Mucosa of rectum (tissue), 2 donors: ENCODE results near the gene NBEA.

Experiments used
- H3K27ac ChIP-seq, 2 donors: one replicate each; pipeline ENCODE4 v1.7.0; 2013; ENCODE audit warnings: inconsistent platforms in 2 of 2, low read depth in 2 of 2, low read length in 2 of 2
- H3K27me3 ChIP-seq, 2 donors: one replicate each; pipeline ENCODE4 v1.7.0; 2013; ENCODE audit warnings: low read length in 2 of 2; ENCODE audit not compliant: control insufficient read depth in 2 of 2, insufficient read depth in 2 of 2
- H3K36me3 ChIP-seq, 2 donors: one replicate each; pipeline ENCODE4 v1.7.0; 2013; ENCODE audit warnings: low read length in 2 of 2; ENCODE audit not compliant: control insufficient read depth in 2 of 2, insufficient read depth in 2 of 2
- H3K4me1 ChIP-seq, 2 donors: one replicate each; pipeline ENCODE4 v1.7.0; 2013; ENCODE audit warnings: low read length in 2 of 2, mild to moderate bottlenecking in 1 of 2; ENCODE audit not compliant: control insufficient read depth in 2 of 2, insufficient read depth in 2 of 2
- H3K4me3 ChIP-seq, 2 donors: one replicate each; pipeline ENCODE4 v1.7.0; 2013; ENCODE audit warnings: low read length in 2 of 2
- H3K9ac ChIP-seq, 2 donors: one replicate each; pipeline ENCODE4 v1.7.0; 2013; ENCODE audit warnings: low read length in 2 of 2, low read depth in 1 of 2, mild to moderate bottlenecking in 1 of 2
- H3K9me3 ChIP-seq, 2 donors: one replicate each; pipeline ENCODE4 v1.7.0; 2013; ENCODE audit warnings: low read length in 2 of 2; ENCODE audit not compliant: control insufficient read depth in 2 of 2
- donor health status: healthy.
- donor health status: Normal muscosa, but diverticular disease.

Gene NBEA

DNA sequence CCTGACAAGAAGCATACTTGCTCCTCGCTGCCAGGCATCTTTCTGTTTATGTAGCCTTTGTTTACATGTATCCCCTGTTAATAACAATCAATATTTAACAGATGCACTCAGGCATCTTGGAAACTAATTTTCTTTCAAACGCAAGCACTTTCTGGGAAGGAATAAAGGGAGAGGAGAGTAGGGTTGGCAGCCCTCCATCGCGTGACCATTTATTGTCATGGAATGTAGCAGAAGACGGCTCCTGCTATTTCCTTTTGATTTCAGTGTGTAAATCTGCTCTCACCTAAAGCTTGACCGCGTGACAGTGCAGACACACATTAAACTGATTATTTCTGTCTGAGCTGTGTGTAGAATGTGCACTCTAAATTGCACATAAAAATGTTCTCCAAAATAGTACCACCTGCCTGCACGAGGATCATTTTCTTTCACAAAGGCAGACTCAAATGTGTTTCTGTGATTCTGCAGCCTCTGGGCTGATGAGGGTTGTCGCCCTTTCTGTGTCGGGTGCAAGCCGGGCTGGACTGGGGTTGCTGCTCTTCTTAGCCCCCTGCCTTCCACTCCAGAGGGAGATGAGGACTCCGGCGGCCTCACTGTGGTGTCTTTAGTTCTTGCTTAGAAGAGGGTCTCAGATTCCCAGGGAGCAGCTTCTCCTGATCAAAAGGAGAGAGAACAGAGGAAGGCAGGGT is 757.9 kb downstream of the NBEA start:
- Histone ChIP-seq H3K4me3 (no peak overlapping the region), H3K27me3 (no peaks in the 10 kb centered on the region), H3K4me1 (no peaks in the 10 kb centered on the region), H3K27ac (no peak overlapping the region), H3K9ac (no peak overlapping the region), H3K9me3 (no peaks in the 10 kb centered on the region), H3K36me3 (no peaks in the 10 kb centered on the region)

DNA sequence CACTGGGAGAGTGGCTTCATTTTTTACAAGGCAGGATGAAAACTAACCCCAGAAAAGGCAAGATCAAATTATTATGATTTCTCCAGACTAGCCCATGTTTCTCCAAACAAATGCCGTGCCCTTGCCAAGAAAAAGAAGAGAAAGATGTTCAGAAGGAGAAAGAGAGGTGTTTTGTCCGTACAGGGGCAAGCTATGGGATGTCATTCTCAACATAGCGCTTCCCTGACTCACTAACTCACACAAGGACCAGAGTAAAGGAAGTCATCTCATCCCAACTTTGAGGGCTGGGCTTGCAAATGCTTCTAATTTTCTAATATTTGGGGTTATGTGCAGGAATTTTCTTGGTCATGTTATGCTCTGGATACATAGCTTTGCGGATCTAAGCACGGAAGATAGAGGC is 758.6 kb downstream of the NBEA start:
- Histone ChIP-seq H3K9ac (no peak overlapping the region), H3K9me3 (no peaks in the 10 kb centered on the region), H3K4me1 (no peaks in the 10 kb centered on the region), H3K27ac (no peak overlapping the region), H3K4me3 (no peak overlapping the region), H3K27me3 (no peaks in the 10 kb centered on the region), H3K36me3 (no peaks in the 10 kb centered on the region)

DNA sequence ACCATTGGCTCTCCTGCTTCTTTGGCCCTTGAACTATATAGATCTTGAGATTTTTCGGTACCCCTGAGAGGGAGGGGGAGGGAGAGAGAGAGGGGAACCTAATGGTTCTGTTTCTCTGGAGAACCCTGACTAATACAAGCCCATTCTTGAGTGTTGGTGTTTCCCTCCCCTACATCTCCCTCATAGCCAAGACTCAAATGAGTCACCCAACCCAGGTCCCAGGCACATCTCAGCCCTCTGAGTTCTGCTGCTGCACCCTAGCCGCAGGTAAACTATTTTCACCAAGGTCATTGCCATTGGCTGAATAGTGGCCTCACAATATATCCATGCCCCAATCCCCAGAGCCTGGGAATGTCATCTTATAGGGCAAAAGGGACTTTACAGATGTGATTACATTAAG is 760.2 kb downstream of the NBEA start:
- H3K36me3 ChIP-seq: no peaks in the 10 kb centered on the region
- H3K27ac ChIP-seq: no peak overlapping the region
- no peak overlapping the region for H3K4me3 ChIP-seq
- H3K9me3 ChIP-seq: no peaks in the 10 kb centered on the region
- no peaks in the 10 kb centered on the region for H3K4me1 ChIP-seq
- no peak overlapping the region for H3K9ac ChIP-seq
- H3K27me3 ChIP-seq: no peaks in the 10 kb centered on the region

DNA sequence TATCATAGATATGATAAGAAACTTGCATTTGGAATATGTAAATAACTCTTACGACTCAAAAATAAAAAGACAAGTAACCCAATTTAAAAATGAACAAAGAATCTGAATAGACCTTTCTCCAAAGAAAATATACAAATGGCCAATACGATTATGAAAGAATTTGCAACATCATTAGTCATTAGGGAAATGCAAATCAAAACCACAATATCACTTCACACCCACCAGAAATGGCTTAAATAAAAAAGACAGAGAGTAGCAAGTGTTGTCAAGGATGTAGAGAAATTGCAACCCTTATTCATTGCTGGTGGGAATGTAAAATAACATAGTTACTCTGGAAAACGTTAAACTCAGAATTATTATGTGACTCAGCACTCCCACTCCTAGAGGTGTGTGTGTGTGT is 761.0 kb downstream of the NBEA start:
- H3K27me3 ChIP-seq: no peaks in the 10 kb centered on the region
- no peaks in the 10 kb centered on the region for H3K9me3 ChIP-seq
- no peaks in the 10 kb centered on the region for H3K4me1 ChIP-seq
- H3K27ac ChIP-seq: no peak overlapping the region
- no peak overlapping the region for H3K9ac ChIP-seq
- no peak overlapping the region for H3K4me3 ChIP-seq
- no peaks in the 10 kb centered on the region for H3K36me3 ChIP-seq

DNA sequence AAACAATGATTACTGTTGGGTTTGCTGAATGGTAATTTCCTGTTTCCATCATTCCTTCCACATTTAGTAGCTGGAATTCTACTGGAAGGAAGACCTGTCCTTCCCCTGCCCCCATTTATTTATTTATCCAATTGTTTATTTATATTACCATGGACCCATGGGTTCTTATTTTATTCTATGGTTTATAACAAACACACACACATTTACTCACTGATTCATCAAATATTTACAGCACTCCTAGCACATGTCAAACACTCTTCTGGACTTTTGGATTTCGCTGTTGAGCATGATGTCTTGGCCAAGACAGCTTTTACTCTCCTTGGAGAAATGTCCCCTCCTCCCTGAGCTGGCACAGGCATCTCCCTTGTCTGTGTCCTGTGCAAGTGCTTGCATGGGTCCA is 762.3 kb downstream of the NBEA start:
- H3K9me3 ChIP-seq: no peaks in the 10 kb centered on the region
- no peak overlapping the region for H3K27ac ChIP-seq
- no peaks in the 10 kb centered on the region for H3K36me3 ChIP-seq
- no peaks in the 10 kb centered on the region for H3K27me3 ChIP-seq
- no peaks in the 10 kb centered on the region for H3K4me1 ChIP-seq
- no peak overlapping the region for H3K9ac ChIP-seq
- H3K4me3 ChIP-seq: no peak overlapping the region

DNA sequence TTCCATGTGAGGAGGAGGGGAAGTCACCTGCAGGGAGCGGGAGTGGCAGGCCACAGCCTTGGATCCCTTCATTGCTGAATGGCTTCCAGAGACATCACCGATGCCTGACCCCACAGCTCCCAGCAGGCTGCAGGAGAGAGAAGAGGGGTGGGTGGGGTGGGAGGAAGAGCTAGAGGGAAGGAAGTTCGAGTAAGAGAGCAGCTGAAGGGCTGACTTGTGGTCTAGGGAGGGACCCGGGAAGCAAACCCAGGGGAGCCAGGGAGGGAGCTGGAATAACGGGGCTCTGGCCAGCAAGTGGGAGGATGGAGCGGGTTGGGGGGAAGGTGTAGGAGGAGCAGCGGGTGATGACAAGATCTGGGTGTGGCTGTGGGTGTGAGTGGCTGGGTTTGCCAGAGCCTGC is 764.2 kb downstream of the NBEA start:
- Histone ChIP-seq H3K4me3 (no peak overlapping the region), H3K36me3 (no peaks in the 10 kb centered on the region), H3K27me3 (no peaks in the 10 kb centered on the region), H3K9ac (no peak overlapping the region), H3K4me1 (no peaks in the 10 kb centered on the region), H3K9me3 (no peaks in the 10 kb centered on the region), H3K27ac (no peak overlapping the region)

DNA sequence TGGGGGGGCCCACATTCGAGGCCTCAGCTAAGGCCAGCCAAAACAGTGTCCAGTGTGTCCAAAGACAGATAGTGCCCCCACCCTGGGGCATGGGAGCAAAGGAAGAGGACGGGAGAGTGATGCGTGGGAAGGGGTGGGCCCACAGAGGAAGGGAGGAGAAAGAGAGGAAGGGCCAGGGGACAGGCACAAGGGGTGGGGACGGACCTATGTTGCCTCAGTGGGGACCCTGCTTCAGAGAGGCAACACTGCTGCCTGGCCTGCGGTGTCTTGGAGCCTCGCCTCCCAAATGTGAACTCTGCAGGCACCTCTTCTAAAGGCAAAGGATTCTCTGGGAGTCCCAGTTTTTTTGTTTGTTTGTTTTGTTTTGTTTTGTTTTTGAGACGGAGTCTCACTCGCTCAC is 764.7 kb downstream of the NBEA start:
- no peak overlapping the region for H3K4me3 ChIP-seq
- no peaks in the 10 kb centered on the region for H3K27me3 ChIP-seq
- no peak overlapping the region for H3K27ac ChIP-seq
- no peak overlapping the region for H3K9ac ChIP-seq
- H3K36me3 ChIP-seq: no peaks in the 10 kb centered on the region
- no peaks in the 10 kb centered on the region for H3K4me1 ChIP-seq
- no peaks in the 10 kb centered on the region for H3K9me3 ChIP-seq

DNA sequence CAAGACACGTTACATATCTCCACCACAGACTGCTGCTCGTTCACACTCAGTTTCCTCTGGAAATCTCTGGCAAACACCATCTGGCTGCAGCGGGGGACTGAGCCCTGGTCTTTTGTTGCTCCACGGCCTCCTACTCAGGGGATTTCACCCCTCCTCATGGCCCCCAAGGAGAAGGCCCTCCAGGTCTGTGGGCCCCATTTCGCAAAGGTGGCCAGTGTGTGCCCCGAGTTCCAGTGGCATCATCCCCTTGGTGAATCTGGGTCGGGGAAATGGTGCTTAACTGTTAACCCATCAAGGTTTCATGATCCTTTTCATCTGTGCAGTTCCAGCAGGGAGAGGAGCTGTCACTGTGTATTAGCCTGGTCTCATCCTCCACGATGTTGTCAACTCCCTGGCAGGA is 769.8 kb downstream of the NBEA start:
- Histone ChIP-seq H3K9ac (no peak overlapping the region), H3K27me3 (no peaks in the 10 kb centered on the region), H3K36me3 (no peaks in the 10 kb centered on the region), H3K4me3 (no peak overlapping the region), H3K9me3 (no peaks in the 10 kb centered on the region), H3K4me1 (no peaks in the 10 kb centered on the region), H3K27ac (no peak overlapping the region)

DNA sequence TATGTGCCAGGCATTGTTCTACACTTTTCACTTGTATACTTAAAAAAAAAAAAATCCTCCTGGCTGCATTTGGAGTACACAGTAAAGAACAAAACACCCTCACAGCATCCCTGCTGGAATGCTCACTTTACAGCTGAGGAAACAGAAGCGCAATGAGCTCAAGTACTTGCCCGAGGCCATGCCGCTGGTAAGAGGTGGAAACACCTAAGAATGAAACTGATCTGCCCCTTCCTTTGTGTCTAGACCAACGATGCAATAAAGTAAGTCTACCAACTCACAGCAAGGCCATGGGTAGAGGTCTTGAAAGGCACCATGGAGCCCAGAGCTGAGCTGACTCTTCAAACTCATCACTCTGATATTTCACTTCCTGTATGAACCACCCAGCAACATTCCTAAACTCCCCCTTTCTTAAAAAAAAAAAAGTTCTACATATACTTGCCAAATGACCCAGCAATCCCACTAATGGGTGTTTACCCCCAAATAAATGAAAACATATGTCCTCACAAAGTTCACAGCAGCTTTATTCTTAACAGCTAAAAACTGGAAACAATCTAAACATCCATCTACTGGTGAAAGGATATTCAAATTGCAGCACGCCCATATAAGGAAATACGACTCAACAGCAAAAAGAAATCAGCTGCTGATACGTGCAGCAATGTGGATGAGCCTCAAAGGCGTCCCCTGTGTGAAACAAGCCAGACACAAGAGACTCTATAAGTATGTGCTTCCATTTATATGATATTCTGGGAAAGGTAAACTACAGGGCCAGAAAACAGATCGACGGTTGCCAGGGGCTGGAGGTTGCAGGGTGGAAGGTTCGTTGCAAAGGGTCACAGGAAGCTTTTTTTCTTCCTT is 771.1 kb downstream of the NBEA start:
- Histone ChIP-seq H3K36me3 (no peaks in the 10 kb centered on the region), H3K4me1 (no peaks in the 10 kb centered on the region), H3K9ac (no peak overlapping the region), H3K27me3 (no peaks in the 10 kb centered on the region), H3K4me3 (no peak overlapping the region), H3K27ac (no peak overlapping the region), H3K9me3 (no peaks in the 10 kb centered on the region)

DNA sequence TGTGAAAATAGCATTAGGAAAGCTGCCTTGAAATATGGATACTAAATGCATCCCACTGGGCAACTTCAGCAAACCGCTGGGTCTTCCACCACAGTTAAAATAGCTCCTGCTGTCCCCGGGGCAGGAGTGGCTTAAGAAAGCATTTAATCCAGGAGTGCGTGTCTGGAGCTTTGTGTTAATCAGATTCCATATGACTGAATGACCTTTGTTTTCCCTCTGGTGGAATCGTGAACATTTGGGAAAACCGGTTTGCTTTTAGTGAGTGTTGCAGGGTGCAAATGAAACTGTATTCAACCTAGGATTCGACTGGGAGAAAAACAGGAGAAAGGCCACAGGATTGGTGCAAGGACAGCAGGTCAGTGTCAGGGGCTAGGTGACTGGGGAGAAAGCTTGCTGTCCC is 772.1 kb downstream of the NBEA start:
- no peaks in the 10 kb centered on the region for H3K4me1 ChIP-seq
- H3K4me3 ChIP-seq: no peak overlapping the region
- no peaks in the 10 kb centered on the region for H3K27me3 ChIP-seq
- H3K9ac ChIP-seq: no peak overlapping the region
- no peaks in the 10 kb centered on the region for H3K36me3 ChIP-seq
- no peaks in the 10 kb centered on the region for H3K9me3 ChIP-seq
- H3K27ac ChIP-seq: no peak overlapping the region
